ENCODE results near the gene EVA1C.
"Not testable (repeated sequence)": the region's sequence is repeated elsewhere in the genome, so short reads cannot be mapped to it uniquely, and the experiment has no call there.

EVA1C gene

GRCh38 chr21:32462564-32462963 is 50.1 kb downstream of the EVA1C start:
- not testable (repeated sequence) for DNase-seq (ENCODE audit: low read depth)

- DNase-seq (ENCODE audit: low read depth), result no peak
Observed at GRCh38 chr21:32463367-32463766, 50.9 kb downstream of the EVA1C start.

GRCh38 chr21:32463889-32464300 is 51.4 kb downstream of the EVA1C start:
- DNase-seq (ENCODE audit: low read depth), result no peak

- no peak for DNase-seq (ENCODE audit: low read depth)
Observed at GRCh38 chr21:32467291-32467690, 54.8 kb downstream of the EVA1C start.

- no peak for DNase-seq (ENCODE audit: low read depth)
Observed at GRCh38 chr21:32468681-32469111, 56.2 kb downstream of the EVA1C start.

GRCh38 chr21:32469628-32470027 is 57.1 kb downstream of the EVA1C start:
- no peak for DNase-seq (ENCODE audit: low read depth)

- DNase-seq (ENCODE audit: low read depth), result no peak
Observed at GRCh38 chr21:32470206-32470605, 57.7 kb downstream of the EVA1C start.

GRCh38 chr21:32472890-32473765 is 60.6 kb downstream of the EVA1C start:
- no peak for DNase-seq (ENCODE audit: low read depth)

- no peak for DNase-seq (ENCODE audit: low read depth)
Observed at GRCh38 chr21:32474179-32475059, 61.9 kb downstream of the EVA1C start.

- no peak for DNase-seq (ENCODE audit: low read depth)
Observed at GRCh38 chr21:32475162-32475812, 62.8 kb downstream of the EVA1C start.

- no peak for DNase-seq (ENCODE audit: low read depth)
Observed at GRCh38 chr21:32476661-32477423, 64.3 kb downstream of the EVA1C start.

- no peak for DNase-seq (ENCODE audit: low read depth)
Observed at GRCh38 chr21:32477424-32477745, 64.9 kb downstream of the EVA1C start.

GRCh38 chr21:32481875-32482408 is 69.4 kb downstream of the EVA1C start:
- DNase-seq (ENCODE audit: low read depth), result no peak

GRCh38 chr21:32482565-32483292 is 70.2 kb downstream of the EVA1C start:
- DNase-seq (ENCODE audit: low read depth), result no peak

GRCh38 chr21:32483293-32483595 is 70.7 kb downstream of the EVA1C start:
- DNase-seq (ENCODE audit: low read depth), result no peak

GRCh38 chr21:32484706-32485380 is 72.3 kb downstream of the EVA1C start:
- DNase-seq (ENCODE audit: low read depth), result no peak

GRCh38 chr21:32492376-32492775 is 79.9 kb downstream of the EVA1C start:
- DNase-seq (ENCODE audit: low read depth), result no peak

GRCh38 chr21:32494934-32495709 is 82.6 kb downstream of the EVA1C start:
- DNase-seq (ENCODE audit: low read depth), result no peak

GRCh38 chr21:32496568-32496967 is 84.1 kb downstream of the EVA1C start:
- no peak for DNase-seq (ENCODE audit: low read depth)

All from stimulated activated CD4-positive, alpha-beta T cell treated with anti-CD3 and anti-CD28 coated beads, Interleukin-2, amount 100 ng/mL, for 4 hours (primary cell).